T follicular helper cell (primary cell): Measurements from ENCODE around the gene NPAS3.

Experiments
- DNase-seq: peaks from one replicate; pipeline ENCODE4 v3.0.0-alpha.2; 2020; ENCODE audit warnings: low read depth

NPAS3 gene

GRCh38 chr14:33680873-33681272 is 742.2 kb downstream of the NPAS3 start:
- DNase-seq: no peak

GRCh38 chr14:33682760-33683159 is 744.1 kb downstream of the NPAS3 start:
- no peak for DNase-seq

- no peak for DNase-seq
These were observed 746.3 kb downstream of the NPAS3 start for GRCh38 chr14:33685026-33685425.

GRCh38 chr14:33685698-33686097 is 747.0 kb downstream of the NPAS3 start:
- no peak for DNase-seq

GRCh38 chr14:33686218-33686617 is 747.5 kb downstream of the NPAS3 start:
- DNase-seq: no peak

GRCh38 chr14:33686856-33687255 is 748.2 kb downstream of the NPAS3 start:
- DNase-seq: no peak

GRCh38 chr14:33689680-33690079 is 751.0 kb downstream of the NPAS3 start:
- no peak for DNase-seq

- DNase-seq: no peak
These were observed 753.2 kb downstream of the NPAS3 start for GRCh38 chr14:33691907-33692306.

- no peak for DNase-seq
These were observed 754.1 kb downstream of the NPAS3 start for GRCh38 chr14:33692762-33693161.

GRCh38 chr14:33693237-33693636 is 754.6 kb downstream of the NPAS3 start:
- no peak for DNase-seq

- DNase-seq: no peak
These were observed 757.5 kb downstream of the NPAS3 start for GRCh38 chr14:33696165-33696564.

- no peak for DNase-seq
These were observed 760.8 kb downstream of the NPAS3 start for GRCh38 chr14:33699300-33699983.

- no peak for DNase-seq
These were observed 761.4 kb downstream of the NPAS3 start for GRCh38 chr14:33700052-33700451.

GRCh38 chr14:33702293-33702692 is 763.6 kb downstream of the NPAS3 start:
- no peak for DNase-seq

GRCh38 chr14:33704481-33704880 is 765.8 kb downstream of the NPAS3 start:
- DNase-seq: no peak

- DNase-seq: no peak
These were observed 766.8 kb downstream of the NPAS3 start for GRCh38 chr14:33705490-33705889.

- no peak for DNase-seq
These were observed 769.0 kb downstream of the NPAS3 start for GRCh38 chr14:33707716-33708115.

- DNase-seq: no peak
These were observed 770.6 kb downstream of the NPAS3 start for GRCh38 chr14:33709283-33709682.

GRCh38 chr14:33709711-33710110 is 771.0 kb downstream of the NPAS3 start:
- DNase-seq: no peak

GRCh38 chr14:33710273-33710672 is 771.6 kb downstream of the NPAS3 start:
- DNase-seq: no peak

- DNase-seq: no peak
These were observed 772.5 kb downstream of the NPAS3 start for GRCh38 chr14:33711194-33711593.

GRCh38 chr14:33711811-33712216 is 773.1 kb downstream of the NPAS3 start:
- DNase-seq: no peak

- no peak for DNase-seq
These were observed 776.0 kb downstream of the NPAS3 start for GRCh38 chr14:33714527-33715226.

- no peak for DNase-seq
These were observed 776.5 kb downstream of the NPAS3 start for GRCh38 chr14:33715227-33715528.
